ENCODE results near the gene RNF225. TPM values are rescaled to one million over a fixed set of nuclear protein-coding genes. Genes with fewer than 3 reads are reported as not detected.

RNF225 gene
- total and polyA plus RNA-seq, 2 of the 13 experiments (the other 11 are each of a cell fraction or from before 2014, with no cell fraction given) = not detected

DNA sequence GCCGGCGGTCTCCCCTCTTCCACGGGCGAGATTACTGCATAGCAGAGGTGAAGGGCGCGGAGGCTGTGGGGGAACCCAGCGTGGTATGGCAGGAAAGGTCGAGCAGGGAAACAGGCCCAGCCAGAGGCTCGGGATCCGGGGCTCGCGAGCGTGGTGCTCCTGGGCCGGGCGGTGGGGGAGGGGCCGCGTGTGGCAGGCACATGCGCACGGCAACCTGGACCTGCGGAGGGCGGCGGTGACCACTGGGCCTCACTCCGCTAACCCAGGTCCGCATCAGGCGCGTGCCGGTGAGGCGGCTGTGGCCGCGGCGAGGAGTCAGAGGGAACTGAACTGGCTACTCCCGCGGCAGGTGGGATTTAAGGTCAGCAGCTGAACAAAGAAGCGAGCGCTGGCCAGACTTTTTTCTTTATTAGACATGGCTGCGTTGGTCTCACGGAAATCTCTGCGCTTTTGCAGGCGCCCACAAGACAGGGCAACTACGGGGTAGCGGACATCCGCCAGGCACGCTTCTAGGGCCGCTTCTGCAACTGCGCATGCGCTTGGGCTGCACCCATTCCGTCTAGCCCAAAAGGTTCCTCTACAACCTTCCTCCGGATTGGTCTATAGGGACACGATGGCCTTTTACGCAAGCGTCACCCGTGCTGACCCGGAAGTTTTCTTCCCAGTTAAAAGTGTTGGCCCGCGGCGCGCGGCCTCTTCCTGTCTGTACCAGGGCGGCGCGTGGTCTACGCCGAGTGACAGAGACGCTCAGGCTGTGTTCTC lies 8.7 kb upstream of the RNF225 start, which contains the start of gene RPS5 (continued):
- TF ChIP-seq, protein P1, sequence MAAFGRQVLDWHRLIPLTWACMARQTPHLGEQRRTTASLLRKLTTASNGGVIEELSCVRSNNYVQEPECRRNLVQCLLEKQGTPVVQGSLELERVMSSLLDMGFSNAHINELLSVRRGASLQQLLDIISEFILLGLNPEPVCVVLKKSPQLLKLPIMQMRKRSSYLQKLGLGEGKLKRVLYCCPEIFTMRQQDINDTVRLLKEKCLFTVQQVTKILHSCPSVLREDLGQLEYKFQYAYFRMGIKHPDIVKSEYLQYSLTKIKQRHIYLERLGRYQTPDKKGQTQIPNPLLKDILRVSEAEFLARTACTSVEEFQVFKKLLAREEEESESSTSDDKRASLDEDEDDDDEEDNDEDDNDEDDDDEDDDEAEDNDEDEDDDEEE (CRISPR knock-in tag; IDR thresholded peaks at IDR 0.05) = peak; percentile 76; the same call in 1 of the 2 replicates
- TF ChIP-seq ZNF367 (CRISPR knock-in tag; IDR thresholded peaks at IDR 0.05; ENCODE audit: borderline replicate concordance) (0 out of 2 replicates have a peak, but pooled peaks have one; percentile 35), ZNF792 (CRISPR knock-in tag; IDR thresholded peaks at IDR 0.05) (0 out of 2 replicates have a peak, but pooled peaks have one; percentile 21), MED8 (CRISPR knock-in tag; IDR thresholded peaks at IDR 0.05; ENCODE audit: insufficient replicate concordance) (peak; percentile 86), SMAD3 (CRISPR knock-in tag; IDR thresholded peaks at IDR 0.05) (peak; percentile 78; the same call in 1 of the 2 replicates), GABPB1 (CRISPR knock-in tag; IDR thresholded peaks at IDR 0.05) (peak; percentile 97), ZNF24 (IDR thresholded peaks at IDR 0.05) (no peak), PTBP1 (IDR thresholded peaks at IDR 0.05; ENCODE audit: low read depth, low read length, poor library complexity, severe bottlenecking) (no peak), TAF1 (CRISPR knock-in tag; IDR thresholded peaks at IDR 0.05) (peak; percentile 94), ZNF354B (CRISPR knock-in tag; IDR thresholded peaks at IDR 0.05) (0 out of 2 replicates have a peak, but pooled peaks have one; percentile 33), HES4 (CRISPR knock-in tag; IDR thresholded peaks at IDR 0.05; ENCODE audit: borderline replicate concordance) (peak; percentile 95), ZNF83 (CRISPR knock-in tag; IDR thresholded peaks at IDR 0.05; ENCODE audit: borderline replicate concordance) (peak; percentile 95; the same call in 1 of the 2 replicates), ZKSCAN5 (CRISPR knock-in tag; IDR thresholded peaks at IDR 0.05) (no peak), ELF3 (CRISPR knock-in tag; IDR thresholded peaks at IDR 0.05) (peak; percentile 55), KMT2A (CRISPR knock-in tag; IDR thresholded peaks at IDR 0.05) (no peak; the same call in 1 of the 2 replicates), ERF (CRISPR knock-in tag; IDR thresholded peaks at IDR 0.05) (peak; percentile 31; the same call in 1 of the 2 replicates), ZNF350 (CRISPR knock-in tag; IDR thresholded peaks at IDR 0.05; ENCODE audit: borderline replicate concordance, low read depth) (peak; percentile 87)
- TF ChIP-seq, protein P2, sequence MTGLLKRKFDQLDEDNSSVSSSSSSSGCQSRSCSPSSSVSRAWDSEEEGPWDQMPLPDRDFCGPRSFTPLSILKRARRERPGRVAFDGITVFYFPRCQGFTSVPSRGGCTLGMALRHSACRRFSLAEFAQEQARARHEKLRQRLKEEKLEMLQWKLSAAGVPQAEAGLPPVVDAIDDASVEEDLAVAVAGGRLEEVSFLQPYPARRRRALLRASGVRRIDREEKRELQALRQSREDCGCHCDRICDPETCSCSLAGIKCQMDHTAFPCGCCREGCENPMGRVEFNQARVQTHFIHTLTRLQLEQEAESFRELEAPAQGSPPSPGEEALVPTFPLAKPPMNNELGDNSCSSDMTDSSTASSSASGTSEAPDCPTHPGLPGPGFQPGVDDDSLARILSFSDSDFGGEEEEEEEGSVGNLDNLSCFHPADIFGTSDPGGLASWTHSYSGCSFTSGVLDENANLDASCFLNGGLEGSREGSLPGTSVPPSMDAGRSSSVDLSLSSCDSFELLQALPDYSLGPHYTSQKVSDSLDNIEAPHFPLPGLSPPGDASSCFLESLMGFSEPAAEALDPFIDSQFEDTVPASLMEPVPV (CRISPR knock-in tag; IDR thresholded peaks at IDR 0.05) = peak; percentile 48
- TF ChIP-seq, protein P3, sequence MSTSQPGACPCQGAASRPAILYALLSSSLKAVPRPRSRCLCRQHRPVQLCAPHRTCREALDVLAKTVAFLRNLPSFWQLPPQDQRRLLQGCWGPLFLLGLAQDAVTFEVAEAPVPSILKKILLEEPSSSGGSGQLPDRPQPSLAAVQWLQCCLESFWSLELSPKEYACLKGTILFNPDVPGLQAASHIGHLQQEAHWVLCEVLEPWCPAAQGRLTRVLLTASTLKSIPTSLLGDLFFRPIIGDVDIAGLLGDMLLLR (CRISPR knock-in tag; IDR thresholded peaks at IDR 0.05) = 0 out of 2 replicates have a peak, but pooled peaks have one; percentile 70
- TF ChIP-seq, protein P4, sequence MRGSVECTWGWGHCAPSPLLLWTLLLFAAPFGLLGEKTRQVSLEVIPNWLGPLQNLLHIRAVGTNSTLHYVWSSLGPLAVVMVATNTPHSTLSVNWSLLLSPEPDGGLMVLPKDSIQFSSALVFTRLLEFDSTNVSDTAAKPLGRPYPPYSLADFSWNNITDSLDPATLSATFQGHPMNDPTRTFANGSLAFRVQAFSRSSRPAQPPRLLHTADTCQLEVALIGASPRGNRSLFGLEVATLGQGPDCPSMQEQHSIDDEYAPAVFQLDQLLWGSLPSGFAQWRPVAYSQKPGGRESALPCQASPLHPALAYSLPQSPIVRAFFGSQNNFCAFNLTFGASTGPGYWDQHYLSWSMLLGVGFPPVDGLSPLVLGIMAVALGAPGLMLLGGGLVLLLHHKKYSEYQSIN (CRISPR knock-in tag; IDR thresholded peaks at IDR 0.05; ENCODE audit: borderline replicate concordance) = 0 out of 2 replicates have a peak, but pooled peaks have one; percentile 77
- TF ChIP-seq, protein P5, sequence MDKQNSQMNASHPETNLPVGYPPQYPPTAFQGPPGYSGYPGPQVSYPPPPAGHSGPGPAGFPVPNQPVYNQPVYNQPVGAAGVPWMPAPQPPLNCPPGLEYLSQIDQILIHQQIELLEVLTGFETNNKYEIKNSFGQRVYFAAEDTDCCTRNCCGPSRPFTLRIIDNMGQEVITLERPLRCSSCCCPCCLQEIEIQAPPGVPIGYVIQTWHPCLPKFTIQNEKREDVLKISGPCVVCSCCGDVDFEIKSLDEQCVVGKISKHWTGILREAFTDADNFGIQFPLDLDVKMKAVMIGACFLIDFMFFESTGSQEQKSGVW (CRISPR knock-in tag; IDR thresholded peaks at IDR 0.05; ENCODE audit: borderline replicate concordance) = 0 out of 2 replicates have a peak, but pooled peaks have one; percentile 57
